ENCODE results near the gene AGAP1.

Gene AGAP1

GRCh38 chr2:235489897-235490296, 3.9 kb upstream of the AGAP1 start:
- DNase-seq (ENCODE audit: low read depth): no peak

- peak; percentile 21 for DNase-seq (ENCODE audit: low read depth)
Observed at GRCh38 chr2:235492850-235493344, 946 bp upstream of the AGAP1 start.

- no peak for DNase-seq (ENCODE audit: low read depth)
Observed at GRCh38 chr2:235493402-235493774, 455 bp upstream of the AGAP1 start.

GRCh38 chr2:235494716-235495372, 1.0 kb downstream of the AGAP1 start:
- peak; percentile 55 for DNase-seq (ENCODE audit: low read depth)

GRCh38 chr2:235495373-235496238, 1.8 kb downstream of the AGAP1 start:
- DNase-seq (ENCODE audit: low read depth): no peak

- DNase-seq (ENCODE audit: low read depth): peak; percentile 27
Observed at GRCh38 chr2:235496239-235496621, 2.4 kb downstream of the AGAP1 start.

- no peak for DNase-seq (ENCODE audit: low read depth)
Observed at GRCh38 chr2:235497096-235497495, 3.3 kb downstream of the AGAP1 start.

- DNase-seq (ENCODE audit: low read depth): no peak
Observed at GRCh38 chr2:235498541-235498940, 4.7 kb downstream of the AGAP1 start.

- no peak for DNase-seq (ENCODE audit: low read depth)
Observed at GRCh38 chr2:235498946-235499812, 5.3 kb downstream of the AGAP1 start.

GRCh38 chr2:235500110-235500760, 6.4 kb downstream of the AGAP1 start:
- DNase-seq (ENCODE audit: low read depth): no peak

GRCh38 chr2:235500761-235501672, 7.2 kb downstream of the AGAP1 start:
- DNase-seq (ENCODE audit: low read depth): peak; percentile 68

- DNase-seq (ENCODE audit: low read depth): no peak
Observed at GRCh38 chr2:235501673-235502031, 7.8 kb downstream of the AGAP1 start.

- DNase-seq (ENCODE audit: low read depth): no peak
Observed at GRCh38 chr2:235502336-235502735, 8.5 kb downstream of the AGAP1 start.

GRCh38 chr2:235504441-235505180, 10.8 kb downstream of the AGAP1 start:
- DNase-seq (ENCODE audit: low read depth): no peak

- DNase-seq (ENCODE audit: low read depth): no peak
Observed at GRCh38 chr2:235505181-235505741, 11.4 kb downstream of the AGAP1 start.

GRCh38 chr2:235506291-235506996, 12.6 kb downstream of the AGAP1 start:
- no peak for DNase-seq (ENCODE audit: low read depth)

GRCh38 chr2:235506997-235507615, 13.3 kb downstream of the AGAP1 start:
- no peak for DNase-seq (ENCODE audit: low read depth)

GRCh38 chr2:235507928-235508327, 14.1 kb downstream of the AGAP1 start:
- DNase-seq (ENCODE audit: low read depth): no peak

All from EH (cell line).